Fibroblast of villous mesenchyme (primary cell): ENCODE results near the gene XPR1. TPM values are rescaled to one million over a fixed set of nuclear protein-coding genes. Genes with fewer than 3 reads are reported as not detected.

ENCODE experiments used
- DNase-seq: peaks from one replicate; pipeline ENCODE4 v3.0.0-alpha.2; 2010; ENCODE audit warnings: low read depth
- H3K4me3 ChIP-seq: 2 replicates; pipeline ENCODE4 v1.5.1; 2011; ENCODE audit warnings: low read depth, mild to moderate bottlenecking, low read length
- total RNA-seq: library from RNA; depleted of rRNA; stranded (reverse); fragments of >200 nt; gene quantifications from 2 replicates; pipeline ENCODE4 v1.2.3, GENCODE V29; 2012
- TF ChIP-seq, protein P1 (sequence below): IDR thresholded peaks from 2 replicates; pipeline ENCODE4 v1.5.1; 2012; ENCODE audit warnings: low read depth, mild to moderate bottlenecking, low read length; ENCODE audit not compliant: insufficient read depth

The XPR1 gene
- total RNA-seq, 1 donor, result 31.5 TPM

DNA sequence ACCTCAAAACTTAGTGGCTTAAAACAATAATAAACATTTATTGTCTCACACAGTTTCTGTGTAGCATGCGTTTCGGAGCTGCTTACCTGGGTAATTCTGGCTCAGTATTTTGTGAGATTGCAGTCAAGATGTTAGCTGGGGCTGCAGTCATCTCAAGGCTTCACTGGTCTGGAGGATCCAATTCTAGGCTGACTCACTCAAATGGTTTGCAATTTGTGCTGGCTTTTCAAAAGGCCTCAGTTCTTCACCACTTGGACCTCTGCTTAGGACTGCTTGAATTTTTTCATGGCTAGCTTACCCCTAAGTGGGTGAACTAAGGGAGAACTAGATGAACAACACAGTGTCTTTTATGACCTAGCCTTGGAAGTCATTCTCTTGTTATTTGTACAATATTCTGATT is 21.0 kb downstream of the XPR1 start:
- H3K4me3 ChIP-seq, result no peak overlapping the region
- DNase-seq, result no peak
- TF ChIP-seq, protein P1, sequence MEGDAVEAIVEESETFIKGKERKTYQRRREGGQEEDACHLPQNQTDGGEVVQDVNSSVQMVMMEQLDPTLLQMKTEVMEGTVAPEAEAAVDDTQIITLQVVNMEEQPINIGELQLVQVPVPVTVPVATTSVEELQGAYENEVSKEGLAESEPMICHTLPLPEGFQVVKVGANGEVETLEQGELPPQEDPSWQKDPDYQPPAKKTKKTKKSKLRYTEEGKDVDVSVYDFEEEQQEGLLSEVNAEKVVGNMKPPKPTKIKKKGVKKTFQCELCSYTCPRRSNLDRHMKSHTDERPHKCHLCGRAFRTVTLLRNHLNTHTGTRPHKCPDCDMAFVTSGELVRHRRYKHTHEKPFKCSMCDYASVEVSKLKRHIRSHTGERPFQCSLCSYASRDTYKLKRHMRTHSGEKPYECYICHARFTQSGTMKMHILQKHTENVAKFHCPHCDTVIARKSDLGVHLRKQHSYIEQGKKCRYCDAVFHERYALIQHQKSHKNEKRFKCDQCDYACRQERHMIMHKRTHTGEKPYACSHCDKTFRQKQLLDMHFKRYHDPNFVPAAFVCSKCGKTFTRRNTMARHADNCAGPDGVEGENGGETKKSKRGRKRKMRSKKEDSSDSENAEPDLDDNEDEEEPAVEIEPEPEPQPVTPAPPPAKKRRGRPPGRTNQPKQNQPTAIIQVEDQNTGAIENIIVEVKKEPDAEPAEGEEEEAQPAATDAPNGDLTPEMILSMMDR, result no peak

DNA sequence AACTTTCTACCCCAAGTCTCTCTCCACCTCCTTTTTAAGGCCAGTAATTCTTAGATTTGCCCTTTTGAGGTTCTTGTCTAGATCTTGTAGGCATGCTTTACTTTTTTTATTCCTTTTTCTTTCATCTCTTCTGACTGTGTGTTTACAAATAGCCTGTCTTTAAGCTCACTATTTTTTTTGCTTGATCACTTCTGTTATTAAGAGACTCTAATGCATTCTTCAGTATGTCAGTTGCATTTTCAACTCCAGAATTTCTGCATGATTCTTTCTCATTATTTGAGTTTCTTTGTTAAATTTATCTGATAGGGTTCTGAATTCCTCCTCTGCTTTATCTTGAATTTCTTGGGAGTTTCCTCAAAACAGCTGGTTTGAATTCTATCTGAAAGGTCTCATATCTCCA is 30.9 kb downstream of the XPR1 start:
- TF ChIP-seq, protein P1, result no peak
- DNase-seq, result no peak
- no peak overlapping the region for H3K4me3 ChIP-seq

DNA sequence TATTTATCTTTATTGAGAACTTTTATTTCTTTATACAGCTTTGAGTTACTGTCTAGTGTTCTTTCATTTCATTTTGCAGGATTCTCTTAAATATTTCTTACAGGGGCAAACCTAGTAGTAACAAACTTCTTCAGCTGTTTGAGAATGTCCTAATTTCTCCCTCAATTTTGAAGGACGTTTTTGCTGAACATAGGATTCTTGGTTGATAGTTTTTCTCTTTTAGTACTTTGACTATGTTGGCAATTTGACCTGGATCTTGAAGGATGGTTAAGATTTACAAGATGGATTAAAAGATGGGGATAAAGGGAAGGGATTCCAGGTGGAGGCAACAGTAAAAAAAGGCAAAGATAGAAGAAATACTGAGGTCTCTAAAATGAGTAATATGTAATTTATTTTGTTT is 38.9 kb downstream of the XPR1 start:
- TF ChIP-seq, protein P1, result no peak
- no peak for DNase-seq
- no peak overlapping the region for H3K4me3 ChIP-seq

DNA sequence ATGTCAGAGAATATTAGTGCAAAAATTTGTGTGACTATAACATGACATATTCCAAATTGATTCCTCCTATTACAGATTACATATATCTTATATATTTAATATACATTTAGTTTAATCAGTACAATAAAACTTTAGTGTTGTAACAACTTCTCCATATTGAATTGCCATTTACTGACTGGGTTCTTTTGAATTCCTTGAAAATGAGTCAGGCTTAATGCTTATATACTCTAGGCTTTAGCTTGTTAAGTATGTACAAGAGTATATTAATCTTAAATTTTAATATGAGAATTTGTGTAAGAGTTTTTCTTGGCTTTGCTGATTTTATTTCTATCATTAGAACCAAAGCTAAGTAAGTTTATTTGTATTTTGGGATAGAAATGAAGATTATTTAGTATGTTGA is 40.3 kb downstream of the XPR1 start:
- TF ChIP-seq, protein P1, result no peak
- peak; percentile 12 for DNase-seq
- no peak overlapping the region for H3K4me3 ChIP-seq

DNA sequence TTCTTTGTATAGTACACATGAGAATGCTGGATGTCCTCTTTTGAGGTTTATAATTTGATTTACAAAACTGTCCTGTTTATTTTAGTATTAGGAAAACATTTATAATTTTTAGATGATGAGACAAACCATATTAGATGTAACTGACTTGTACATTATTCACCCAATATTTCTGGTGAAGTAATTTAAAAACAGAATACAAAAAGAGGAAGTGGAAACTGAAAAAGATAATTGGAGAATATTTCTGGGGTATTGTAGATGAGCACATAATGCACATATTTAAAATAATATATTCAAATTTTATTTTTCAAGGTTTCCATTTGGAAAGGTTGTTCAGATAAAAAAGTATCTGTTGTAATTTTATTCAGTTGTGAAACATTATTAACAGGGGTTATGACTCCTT is 40.7 kb downstream of the XPR1 start:
- H3K4me3 ChIP-seq, result no peak overlapping the region
- TF ChIP-seq, protein P1, result no peak
- no peak for DNase-seq

DNA sequence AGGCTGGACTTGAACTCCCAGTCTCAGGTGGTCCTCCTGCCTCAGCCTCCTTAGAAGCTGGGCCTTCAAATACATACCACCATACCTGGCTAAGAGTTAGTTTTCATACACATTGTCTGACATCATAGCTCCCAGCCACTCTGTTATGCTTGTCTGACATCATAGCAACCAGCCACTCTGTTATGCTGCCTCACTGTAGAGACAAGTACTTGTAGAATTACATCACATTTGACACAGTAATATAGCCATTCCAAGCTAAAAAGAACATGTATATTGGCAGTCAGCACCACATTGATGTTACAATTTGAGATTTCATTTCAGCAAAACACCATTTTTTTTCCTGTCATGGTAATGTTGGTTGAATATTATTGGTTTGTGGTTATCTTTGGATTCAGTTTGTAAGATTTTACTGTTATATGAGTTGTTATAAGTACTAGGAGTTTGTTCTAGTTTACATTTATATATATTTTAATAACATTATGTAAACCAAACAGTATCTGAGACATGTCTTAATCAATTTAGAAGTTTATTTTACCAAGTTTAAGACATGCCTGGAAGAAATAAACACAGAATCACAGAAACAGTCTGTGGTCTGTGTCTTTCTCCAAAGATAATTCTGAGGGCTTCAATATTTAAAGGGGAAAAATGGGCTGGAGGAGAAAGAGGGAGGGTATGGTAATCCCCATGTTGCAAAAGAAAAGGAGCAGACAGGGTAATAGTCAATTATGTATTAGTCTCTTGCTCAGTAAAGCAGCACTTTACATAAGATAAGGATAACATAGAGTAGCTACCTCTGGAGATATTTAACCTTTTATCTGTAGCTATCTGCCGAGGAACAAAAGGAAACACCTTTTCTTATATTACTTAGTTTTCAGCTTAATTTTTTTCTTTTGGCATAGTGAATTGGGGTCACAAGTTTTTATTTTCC is 43.0 kb downstream of the XPR1 start:
- no peak overlapping the region for H3K4me3 ChIP-seq
- DNase-seq, result peak; percentile 58
- TF ChIP-seq, protein P1, result no peak

DNA sequence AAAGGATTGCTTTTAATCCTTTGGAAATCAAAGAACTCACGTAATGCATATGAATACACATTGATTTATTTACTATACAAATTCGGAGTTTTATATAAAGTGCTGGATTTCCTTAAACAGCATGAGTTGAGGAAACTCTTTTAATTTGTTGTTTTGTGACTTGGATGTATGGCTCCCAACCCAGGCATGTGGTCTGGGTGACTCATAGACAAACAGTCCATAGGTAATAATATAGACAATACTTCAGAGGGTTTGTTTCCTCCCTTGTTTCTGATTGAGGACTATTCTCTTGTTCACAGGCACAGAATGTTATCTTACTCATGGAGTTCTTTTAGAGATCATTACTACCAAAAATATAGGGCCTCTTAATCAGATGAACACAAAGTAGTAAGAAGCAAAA is 43.8 kb downstream of the XPR1 start:
- no peak for DNase-seq
- no peak overlapping the region for H3K4me3 ChIP-seq
- TF ChIP-seq, protein P1, result no peak
